NCI-H1417 (cell line): ENCODE results near the gene FAM222B.
"Not testable (repeated sequence)": the region's sequence is repeated elsewhere in the genome, so short reads cannot be mapped to it uniquely, and the experiment has no call there.

Experiments used
- DNase-seq, 3 experiments: peaks; one replicate each; lab custom pipeline; 2025; lab: John Stamatoyannopoulos, UW

FAM222B gene

GRCh38 chr17:28746611-28747050 lies 96.0 kb downstream of the FAM222B start:
- DNase-seq: peak in 2 of 3 experiments; percentile 63 to 84

- no peak for DNase-seq
Measured at GRCh38 chr17:28745786-28746411, 96.7 kb downstream of the FAM222B start.

GRCh38 chr17:28744972-28745785 lies 97.4 kb downstream of the FAM222B start:
- peak; percentile 26 to 80 (median 71) for DNase-seq

GRCh38 chr17:28744104-28744971 lies 98.3 kb downstream of the FAM222B start:
- DNase-seq: peak; percentile 22 to 74 (median 67)

GRCh38 chr17:28743243-28744103 lies 99.1 kb downstream of the FAM222B start, which contains the start of gene TRAF4:
TRAF4 (plus strand) TSS chr17:28744011; CDS start chr17:28744113, 102 bp downstream.
- peak; percentile 85 to 97 (median 94) for DNase-seq

- DNase-seq: no peak
Measured at GRCh38 chr17:28741358-28742349, 100.9 kb downstream of the FAM222B start.

GRCh38 chr17:28740406-28741357 lies 101.9 kb downstream of the FAM222B start:
- DNase-seq: no peak

GRCh38 chr17:28738680-28739384 lies 103.8 kb downstream of the FAM222B start:
- DNase-seq: no peak

GRCh38 chr17:28737770-28738679 lies 104.6 kb downstream of the FAM222B start:
- no peak for DNase-seq

- no peak for DNase-seq
Measured at GRCh38 chr17:28737316-28737715, 105.3 kb downstream of the FAM222B start.

GRCh38 chr17:28735913-28736769 lies 106.4 kb downstream of the FAM222B start:
- DNase-seq: not testable (repeated sequence)

- no peak for DNase-seq
Measured at GRCh38 chr17:28735242-28735722, 107.3 kb downstream of the FAM222B start.

GRCh38 chr17:28734712-28735241 lies 107.8 kb downstream of the FAM222B start:
- DNase-seq: no peak

GRCh38 chr17:28733346-28733745 lies 109.2 kb downstream of the FAM222B start:
- DNase-seq: no peak

GRCh38 chr17:28729950-28730330 lies 112.7 kb downstream of the FAM222B start:
- DNase-seq: no peak
